Endothelial cell of umbilical vein (primary cell): Measurements from ENCODE around the gene GSTT4. TPM values are rescaled to one million over a fixed set of nuclear protein-coding genes. Genes with fewer than 3 reads are reported as not detected.

Experiments used
- BruUV-seq: library from RNA; stranded (reverse); fragments of 400-500 nt; replicated peaks from 2 replicates; lab custom pipeline; 2021; lab: Mats Ljungman, UMichigan
- CTCF ChIA-PET: fragments of 300-600, 350-600 bp; sonication (Branson Sonifier 250); formaldehyde crosslinking; loops from one replicate; lab custom pipeline; 2021; ENCODE audit warnings: antibody characterized with exemption, inconsistent platforms; lab: Charles Lee
- POLR2A ChIA-PET: fragments of 300-600, 350-600 bp; sonication (Branson Sonifier 250); formaldehyde crosslinking; loops from one replicate; lab custom pipeline; 2021; ENCODE audit warnings: antibody characterized with exemption, inconsistent platforms; lab: Charles Lee
- DNase-seq: peaks from one replicate; pipeline ENCODE4 v3.0.0-alpha.2; 2011; ENCODE audit warnings: low read depth, low spot score
- FAIRE-seq: peaks from 2 replicates; lab custom pipeline; 2011; peaks lifted over from hg19 to GRCh38; lab: Jason Lieb, UNC
- H2AFZ ChIP-seq: 2 replicates; pipeline ENCODE4 v1.6.0; 2012; ENCODE audit warnings: low read depth, low read length, control low read depth, inconsistent platforms
- H3K27ac ChIP-seq: 2 replicates; pipeline ENCODE4 v1.5.1; 2011; ENCODE audit warnings: low read depth, mild to moderate bottlenecking, control low read depth, low read length, moderate library complexity; ENCODE audit not compliant: insufficient read depth
- H3K27me3 ChIP-seq, 2 experiments: 2 replicates each; pipeline versions ENCODE4 v1.6.0 to v1.6.1; 2011; ENCODE audit warnings: low read length in 2 of 2, mixed read lengths in 1 of 2; ENCODE audit not compliant: control insufficient read depth in 2 of 2, insufficient read depth in 2 of 2
- H3K36me3 ChIP-seq, 2 experiments: 2 replicates in 1 of 2; 3 replicates in 1 of 2; pipeline ENCODE4 v1.5.1; 2011; ENCODE audit warnings: low read length in 2 of 2, mild to moderate bottlenecking in 1 of 2, moderate library complexity in 1 of 2; ENCODE audit not compliant: control insufficient read depth in 2 of 2, insufficient read depth in 2 of 2; ENCODE audit errors: extremely low read depth in 1 of 2
- H3K4me1 ChIP-seq: 3 replicates; pipeline ENCODE4 v1.5.1; 2011; ENCODE audit warnings: mild to moderate bottlenecking, low read length; ENCODE audit not compliant: control insufficient read depth, insufficient read depth; ENCODE audit errors: extremely low read depth
- H3K4me2 ChIP-seq: 2 replicates; pipeline ENCODE4 v1.6.1; 2011; ENCODE audit warnings: low read length, control low read depth, mixed read lengths; ENCODE audit not compliant: insufficient read depth
- H3K4me3 ChIP-seq, 3 experiments: fragments of 200-600 bp in 1 of 3; sonication (generic), shearing (Covaris generic) in 1 of 3; replicated peaks in 1 of 3; 2 replicates each; pipeline ENCODE4 v1.5.1; 2011 to 2016; ENCODE audit warnings: control low read depth in 3 of 3, low read length in 3 of 3, mild to moderate bottlenecking in 2 of 3, inconsistent platforms in 1 of 3, low read depth in 1 of 3, moderate library complexity in 1 of 3; ENCODE audit not compliant: insufficient read depth in 1 of 3
- H3K79me2 ChIP-seq: 2 replicates; pipeline ENCODE4 v1.6.0; 2012; ENCODE audit warnings: low read length, inconsistent platforms; ENCODE audit not compliant: control insufficient read depth, insufficient read depth
- H3K9ac ChIP-seq: replicated peaks from 2 replicates; pipeline ENCODE3; 2011; ENCODE audit warnings: low read length, control low read depth; ENCODE audit not compliant: insufficient read depth; ENCODE audit errors: extremely low read depth
- H3K9me1 ChIP-seq: replicated peaks from 3 replicates; pipeline ENCODE4 v1.6.0; 2011; ENCODE audit warnings: mild to moderate bottlenecking, low read length; ENCODE audit not compliant: control insufficient read depth, insufficient read depth; ENCODE audit errors: extremely low read depth
- H3K9me3 ChIP-seq: replicated peaks from 2 replicates; pipeline ENCODE4 v1.5.1; 2012; ENCODE audit warnings: low read length, inconsistent platforms; ENCODE audit not compliant: control insufficient read depth, insufficient read depth
- H4K20me1 ChIP-seq: replicated peaks from 2 replicates; pipeline ENCODE3; 2011; ENCODE audit warnings: mild to moderate bottlenecking, low read length; ENCODE audit not compliant: control insufficient read depth, insufficient read depth; ENCODE audit errors: extremely low read depth
- EZH2 ChIP-seq: IDR thresholded peaks from 2 replicates; pipeline ENCODE4 v1.6.1; 2012; ENCODE audit warnings: borderline replicate concordance, low read depth, mild to moderate bottlenecking, moderate library complexity, low read length, inconsistent platforms; ENCODE audit not compliant: severe bottlenecking
- FOS ChIP-seq: IDR thresholded peaks from 2 replicates; pipeline ENCODE4 v1.6.1; 2011; ENCODE audit warnings: mild to moderate bottlenecking, low read length, moderate library complexity, borderline replicate concordance; ENCODE audit not compliant: insufficient read depth
- GATA2 ChIP-seq: IDR thresholded peaks from 2 replicates; pipeline ENCODE4 v1.7.0; 2011; ENCODE audit warnings: low read depth, mild to moderate bottlenecking, moderate library complexity, mixed read lengths, low read length; ENCODE audit not compliant: insufficient read length, insufficient read depth
- JUN ChIP-seq: IDR thresholded peaks from 2 replicates; pipeline ENCODE4 v1.6.1; 2011; ENCODE audit warnings: borderline replicate concordance, low read depth; ENCODE audit not compliant: insufficient read length, insufficient read depth
- MYC ChIP-seq: IDR thresholded peaks from one replicate; pipeline ENCODE4 v1.6.1; 2011; ENCODE audit warnings: mild to moderate bottlenecking, low read depth, low read length
- POLR2A ChIP-seq: IDR thresholded peaks from 2 replicates; pipeline ENCODE4 v1.6.1; 2012; ENCODE audit warnings: low read depth, mild to moderate bottlenecking, control low read depth, low read length
- POLR2AphosphoS5 ChIP-seq: IDR thresholded peaks from 2 replicates; pipeline ENCODE4 v1.6.1; 2012; ENCODE audit warnings: low read depth, mild to moderate bottlenecking, control low read depth, low read length, moderate library complexity; ENCODE audit not compliant: insufficient read depth
- dilution Hi-C: fragments of 300-500 bp; cut with MboI; formaldehyde crosslinking; loops from one replicate; pipeline ENCODE4 v1.15.0; 2019; ENCODE audit warnings: low sequenced_read_pairs; ENCODE audit not compliant: extremely low pct_ligation_motif_present
- intact Hi-C: fragments of 100-400 bp; cut with micrococcal nuclease; formaldehyde crosslinking; loops from one replicate; pipeline ENCODE4 v1.10.0; 2022
- polyA plus RNA-seq, 4 experiments: library from polyadenylated mRNA; depleted of rRNA in 3 of 4; stranded (reverse) in 3 of 4; unstranded in 1 of 4; fragments of >200 nt; gene quantifications; 2 replicates each; pipeline versions ENCODE4 v1.2.1 to v1.2.3, GENCODE V29; 2011 to 2012; ENCODE audit warnings: missing spikeins in 1 of 4
- total RNA-seq: library from RNA; stranded (reverse); gene quantifications from 2 replicates; pipeline ENCODE4 v1.2.3, GENCODE V29; 2021
- TF ChIP-seq, protein P1 (sequence below), 2 donors: IDR thresholded peaks; 1 replicate in 1 of 2; 2 replicates in 1 of 2; pipeline ENCODE4 v1.5.1; 2011; ENCODE audit warnings: low read length in 2 of 2, mild to moderate bottlenecking in 2 of 2, moderate library complexity in 2 of 2, control low read depth in 1 of 2, inconsistent platforms in 1 of 2, low read depth in 1 of 2; ENCODE audit not compliant: insufficient read depth in 1 of 2; ENCODE audit errors: extremely low read depth in 1 of 2
- TF ChIP-seq, protein P2 (sequence below): IDR thresholded peaks from 2 replicates; pipeline ENCODE4 v1.6.1; 2011; ENCODE audit not compliant: insufficient read depth, insufficient read length

The GSTT4 gene
- total and polyA plus RNA-seq, 2 donors (not counting 3 experiments of a cell fraction or from before 2014, with no cell fraction given) = not detected

DNA sequence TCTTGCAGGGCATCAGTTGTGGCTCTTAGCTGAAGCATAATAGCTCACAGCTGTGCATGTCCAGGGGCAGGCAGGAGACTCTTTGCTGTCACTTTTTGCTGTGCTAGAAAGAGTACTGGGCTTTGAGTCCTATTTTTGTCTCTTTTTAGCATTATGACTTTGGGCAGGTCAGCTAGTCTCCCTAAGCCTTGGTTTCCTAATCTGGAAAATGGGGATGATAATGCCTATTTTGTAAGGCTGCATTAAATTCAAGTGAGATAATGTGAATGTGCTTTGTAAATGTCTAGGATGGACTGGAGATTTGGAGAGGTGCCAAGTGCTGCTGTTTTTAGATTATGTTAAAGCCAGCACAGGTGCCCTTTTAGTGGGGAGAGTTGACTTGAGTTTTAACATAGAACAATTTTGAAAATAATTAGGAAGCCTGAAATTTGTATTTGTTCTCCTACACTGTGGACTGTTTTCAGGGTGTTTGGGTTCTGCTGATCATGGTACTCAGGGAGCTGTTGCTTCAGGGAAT is 25.0 kb upstream of the GSTT4 start:
- Histone ChIP-seq H3K9me3 (no peaks in the 10 kb centered on the region), H3K9ac (no peak overlapping the region), H3K4me1 (peaks cover 10% of the 10 kb centered on the region), H4K20me1 (no peaks in the 10 kb centered on the region), H3K4me3 (no peak overlapping the region), H3K79me2 (peaks cover 41% of the 10 kb centered on the region), H2AFZ (no peak overlapping the region), H3K27ac (no peak overlapping the region), H3K9me1 (no peaks in the 10 kb centered on the region), H3K27me3 (no peaks in the 10 kb centered on the region), H3K4me2 (no peak overlapping the region), H3K36me3 (peaks cover 0 to 2% of the 10 kb centered on the region in 2 experiments)
- no peak for DNase-seq
- POLR2A ChIA-PET = no interaction called here
- CTCF ChIA-PET = interaction anchor here (0.9 to 1.5 kb wide), 4 partner anchors 12 to 26 kb away, joined by 3 to 4 read pairs (median 3); partner anchors contain the start of gene CABIN1
- dilution Hi-C loops = no loop called here
- no TSS peak for BruUV-seq
- no peak for TF ChIP-seq POLR2A
- TF ChIP-seq, protein P1, sequence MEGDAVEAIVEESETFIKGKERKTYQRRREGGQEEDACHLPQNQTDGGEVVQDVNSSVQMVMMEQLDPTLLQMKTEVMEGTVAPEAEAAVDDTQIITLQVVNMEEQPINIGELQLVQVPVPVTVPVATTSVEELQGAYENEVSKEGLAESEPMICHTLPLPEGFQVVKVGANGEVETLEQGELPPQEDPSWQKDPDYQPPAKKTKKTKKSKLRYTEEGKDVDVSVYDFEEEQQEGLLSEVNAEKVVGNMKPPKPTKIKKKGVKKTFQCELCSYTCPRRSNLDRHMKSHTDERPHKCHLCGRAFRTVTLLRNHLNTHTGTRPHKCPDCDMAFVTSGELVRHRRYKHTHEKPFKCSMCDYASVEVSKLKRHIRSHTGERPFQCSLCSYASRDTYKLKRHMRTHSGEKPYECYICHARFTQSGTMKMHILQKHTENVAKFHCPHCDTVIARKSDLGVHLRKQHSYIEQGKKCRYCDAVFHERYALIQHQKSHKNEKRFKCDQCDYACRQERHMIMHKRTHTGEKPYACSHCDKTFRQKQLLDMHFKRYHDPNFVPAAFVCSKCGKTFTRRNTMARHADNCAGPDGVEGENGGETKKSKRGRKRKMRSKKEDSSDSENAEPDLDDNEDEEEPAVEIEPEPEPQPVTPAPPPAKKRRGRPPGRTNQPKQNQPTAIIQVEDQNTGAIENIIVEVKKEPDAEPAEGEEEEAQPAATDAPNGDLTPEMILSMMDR (IDR thresholded peaks at IDR 0.05; ENCODE audit: extremely low read depth in 1 of 2, insufficient read depth in 1 of 2, low read depth in 1 of 2, low read length in 2 of 2) = no peak
- no peak for TF ChIP-seq POLR2AphosphoS5
- TF ChIP-seq, protein P2, sequence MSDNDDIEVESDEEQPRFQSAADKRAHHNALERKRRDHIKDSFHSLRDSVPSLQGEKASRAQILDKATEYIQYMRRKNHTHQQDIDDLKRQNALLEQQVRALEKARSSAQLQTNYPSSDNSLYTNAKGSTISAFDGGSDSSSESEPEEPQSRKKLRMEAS = no peak
- no peak for FAIRE-seq
- intact Hi-C loops = no loop called here

DNA sequence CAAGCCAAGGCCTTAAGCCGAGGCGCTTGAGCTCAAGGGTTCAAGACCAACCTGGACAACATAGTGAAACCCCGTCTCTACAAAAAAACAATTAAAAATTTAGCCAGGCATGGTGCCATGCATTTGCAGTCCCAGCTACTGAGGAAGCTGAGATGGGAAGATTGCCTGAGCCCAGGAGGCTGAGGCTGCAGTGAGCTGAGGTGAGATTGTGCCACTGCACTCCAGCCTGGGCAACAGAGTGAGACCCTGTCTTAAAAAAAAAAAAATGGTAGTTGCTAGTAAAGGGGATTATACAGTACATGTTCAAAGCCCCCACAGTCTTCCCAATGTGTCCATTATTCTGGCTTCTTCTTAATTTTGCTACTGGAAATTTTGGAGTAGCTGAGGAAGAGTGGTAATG is 24.1 kb upstream of the GSTT4 start:
- Histone ChIP-seq H3K4me3 (no peak overlapping the region), H3K9me3 (no peaks in the 10 kb centered on the region), H3K36me3 (peaks cover 0 to 2% of the 10 kb centered on the region in 2 experiments), H4K20me1 (no peaks in the 10 kb centered on the region), H2AFZ (no peak overlapping the region), H3K4me2 (no peak overlapping the region), H3K79me2 (peaks cover 40% of the 10 kb centered on the region), H3K9ac (no peak overlapping the region), H3K27me3 (no peaks in the 10 kb centered on the region), H3K27ac (no peak overlapping the region), H3K9me1 (no peaks in the 10 kb centered on the region), H3K4me1 (peaks cover 10% of the 10 kb centered on the region)
- intact Hi-C loops = no loop called here
- CTCF ChIA-PET = interaction anchor here (1.2 to 2.0 kb wide), 3 partner anchors 10 to 32 kb away, joined by 3 to 6 read pairs (median 3); partner anchors contain the start of gene CABIN1
- no peak for FAIRE-seq
- BruUV-seq = no TSS peak
- dilution Hi-C loops = no loop called here
- TF ChIP-seq, protein P2 = no peak
- TF ChIP-seq GATA2 = no peak
- TF ChIP-seq, protein P1 (IDR thresholded peaks at IDR 0.05; ENCODE audit: extremely low read depth in 1 of 2, insufficient read depth in 1 of 2, low read depth in 1 of 2, low read length in 2 of 2) = no peak
- TF ChIP-seq FOS = no peak
- TF ChIP-seq POLR2A = no peak
- no peak for TF ChIP-seq MYC
- no peak for TF ChIP-seq POLR2AphosphoS5
- TF ChIP-seq JUN = no peak
- no peak for TF ChIP-seq EZH2
- no peak for DNase-seq
- POLR2A ChIA-PET = no interaction called here
